HG02981 (cell line): Measurements from ENCODE around the gene HPCA.
"Not testable (repeated sequence)": the region's sequence is repeated elsewhere in the genome, so short reads cannot be mapped to it uniquely, and the experiment has no call there.

Source experiments
- ATAC-seq: cut with Tn5 transposase; IDR thresholded peaks from one replicate; pipeline ENCODE4 v1.9.1; 2021; ENCODE audit warnings: mild to moderate bottlenecking, moderate library complexity; ENCODE audit not compliant: unreplicated experiment

HPCA gene

DNA sequence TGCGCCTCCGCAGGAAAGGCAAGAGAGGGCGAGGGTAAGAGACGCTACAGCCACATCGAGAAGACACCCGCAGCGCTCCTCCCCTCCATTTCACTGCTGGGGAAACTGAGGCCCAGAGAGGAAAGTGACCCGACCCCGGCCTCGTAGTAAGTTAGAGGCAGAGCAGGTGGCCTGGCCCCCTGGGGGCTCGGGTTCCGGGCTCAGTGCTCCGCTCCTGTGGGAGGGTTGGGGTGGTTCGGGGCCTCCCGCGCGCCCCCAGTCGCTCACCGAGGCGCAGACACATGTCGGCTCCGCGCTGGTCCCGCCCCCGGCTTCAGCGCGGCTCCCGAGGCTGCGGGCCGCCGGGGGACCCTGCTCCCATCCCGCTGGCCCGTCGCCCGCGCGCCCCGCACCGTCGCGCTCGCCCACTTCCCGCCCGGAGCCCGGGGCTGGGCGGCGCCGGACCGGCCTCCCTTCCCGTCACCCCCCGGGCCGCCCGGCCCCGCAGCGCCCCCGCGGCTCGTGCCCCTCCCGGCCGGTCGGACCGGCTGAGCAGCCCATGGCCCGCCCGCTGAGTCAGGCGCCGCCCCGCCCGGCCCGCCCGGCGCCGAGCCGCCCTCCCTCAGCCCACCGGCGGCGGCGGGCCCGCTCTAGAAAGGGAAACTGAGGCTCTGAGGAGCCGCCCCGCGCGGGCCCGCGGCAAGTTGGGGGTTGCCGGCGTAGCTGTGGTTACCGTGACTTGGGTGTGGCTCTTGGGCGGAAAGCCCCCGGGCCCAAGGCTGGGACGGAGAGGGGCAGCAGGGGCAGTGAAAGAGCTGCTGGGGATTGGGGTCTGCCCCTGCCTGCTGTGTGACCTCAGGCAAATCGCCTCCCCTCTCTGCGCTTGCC, 14.9 kb downstream of the HPCA start, which contains the start of gene TMEM54:
Gene TMEM54 (minus strand): TSS at position 434 of the 867 bp plus-strand sequence. CDS start 151 bp downstream, at position 283.
- ATAC-seq = no peak

DNA sequence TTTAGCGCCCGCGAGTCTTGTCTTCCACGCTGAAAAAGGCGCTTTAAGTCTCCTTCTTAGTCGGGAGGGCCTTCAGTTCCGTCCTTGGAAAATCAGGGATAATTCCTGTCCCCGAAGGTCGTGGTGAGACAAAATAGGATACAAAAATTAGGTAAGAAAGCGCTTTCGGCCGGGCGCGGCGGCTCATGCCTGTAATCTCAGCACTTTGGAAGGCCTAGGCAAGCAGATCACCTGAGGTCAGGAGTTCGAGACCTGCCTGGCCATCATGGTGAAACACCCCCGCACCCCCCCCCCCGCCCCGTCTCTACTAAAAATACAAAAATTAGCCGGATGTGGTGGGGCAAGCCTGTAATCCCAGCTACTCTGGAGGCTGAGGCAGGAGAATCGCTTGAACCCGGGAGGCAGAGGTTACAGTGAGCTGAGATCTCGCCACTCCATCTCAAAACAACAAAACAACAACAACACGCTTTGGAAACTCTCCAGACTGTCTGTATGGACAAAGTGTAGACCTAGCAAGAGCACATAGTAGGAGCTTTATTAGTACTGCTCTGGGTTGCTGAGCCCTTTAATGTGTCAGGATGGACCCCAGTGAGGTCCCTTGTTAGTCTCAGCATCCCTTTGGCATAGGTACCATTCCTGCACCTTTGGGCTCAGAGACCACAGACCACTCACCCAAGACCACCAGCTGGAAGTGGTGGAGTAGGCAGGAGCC, 15.7 kb downstream of the HPCA start:
- ATAC-seq = no peak

DNA sequence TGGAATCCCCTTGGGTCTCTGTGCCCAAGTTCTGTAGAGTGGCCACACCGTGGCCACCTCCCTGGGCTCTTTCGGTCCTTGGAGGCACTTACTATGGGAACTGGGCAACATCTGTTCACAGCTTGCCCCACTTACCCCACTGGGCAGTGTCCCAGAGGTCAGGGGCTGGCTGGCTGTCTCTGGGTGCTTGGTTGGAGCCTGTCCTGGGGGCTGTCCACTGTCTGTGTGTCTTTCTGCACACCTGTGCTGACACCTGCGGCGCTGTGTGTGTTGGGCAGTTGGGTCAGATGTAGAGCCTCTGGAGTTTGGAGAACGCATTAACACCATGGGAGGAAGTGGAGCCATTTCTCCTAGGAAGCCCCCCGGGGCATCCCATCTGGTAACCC, 16.2 kb downstream of the HPCA start:
- no peak for ATAC-seq

GRCh38 chr1:32903991-32904785, 17.9 kb downstream of the HPCA start:
- ATAC-seq = no peak

- ATAC-seq = no peak
These were observed 18.5 kb downstream of the HPCA start for GRCh38 chr1:32904797-32905196.

DNA sequence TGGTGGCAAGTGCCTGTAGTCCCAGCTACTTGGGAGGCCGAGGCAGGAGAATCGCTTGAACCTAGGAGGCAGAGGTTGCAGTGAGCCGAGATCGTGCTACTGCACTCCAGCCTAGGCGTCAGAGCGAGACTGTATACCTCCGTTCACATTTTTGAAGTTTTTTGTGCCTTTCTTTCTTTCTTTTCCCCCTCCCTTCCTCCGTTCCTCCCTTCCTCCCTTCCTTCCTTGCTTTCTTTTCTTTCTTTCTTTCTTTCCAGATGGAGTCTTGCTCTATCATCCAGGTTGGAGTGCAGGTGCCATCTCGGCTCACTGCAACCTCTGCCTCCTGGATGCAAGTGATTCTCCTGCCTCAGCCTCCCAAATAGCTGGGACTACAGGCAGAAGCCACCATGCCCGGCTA, 19.3 kb downstream of the HPCA start:
- not testable (repeated sequence) for ATAC-seq

GRCh38 chr1:32906654-32907053, 20.4 kb downstream of the HPCA start:
- no peak for ATAC-seq

DNA sequence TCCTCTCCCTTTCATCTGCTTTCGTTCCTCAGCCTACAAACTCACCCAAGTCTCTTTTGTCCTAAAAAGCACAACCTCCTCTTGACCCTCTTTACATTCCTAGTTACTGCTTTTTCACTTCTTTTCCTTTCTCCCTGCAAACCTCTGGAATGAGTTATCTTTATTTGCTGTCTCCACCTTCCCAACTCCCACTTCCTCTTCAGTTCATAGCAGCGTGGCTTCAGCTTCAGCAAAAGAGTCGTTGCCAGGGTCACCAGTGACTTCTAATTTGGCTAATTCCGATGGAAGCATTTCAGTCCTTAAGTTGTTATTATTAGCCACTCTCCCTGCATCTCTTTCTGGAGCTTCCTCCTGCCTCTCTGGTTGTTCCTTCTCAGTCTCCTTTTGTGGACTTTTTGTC, 21.1 kb downstream of the HPCA start:
- ATAC-seq = no peak

GRCh38 chr1:32910319-32910718, 24.0 kb downstream of the HPCA start:
- no peak for ATAC-seq

GRCh38 chr1:32915766-32916706, 29.7 kb downstream of the HPCA start:
- ATAC-seq = no peak

DNA sequence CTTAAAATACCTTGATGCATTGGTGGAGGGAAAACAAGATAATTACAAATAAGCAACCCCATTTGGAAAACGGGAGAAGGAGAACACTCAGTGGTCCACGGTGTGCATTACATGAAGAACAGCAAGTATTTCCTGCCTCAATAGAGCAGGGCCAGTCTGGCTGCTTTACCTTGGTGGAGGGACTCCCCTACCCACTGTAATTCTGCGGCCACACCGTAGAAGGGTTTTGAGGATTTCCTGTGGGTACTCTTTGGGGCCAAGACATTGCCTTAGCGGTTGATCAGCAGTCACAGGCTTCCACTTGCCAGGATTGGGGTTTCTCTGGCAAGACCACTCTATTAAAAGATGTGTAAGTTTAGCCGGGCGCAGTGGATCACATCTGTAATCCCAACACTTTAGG, 31.2 kb downstream of the HPCA start:
- ATAC-seq = no peak

DNA sequence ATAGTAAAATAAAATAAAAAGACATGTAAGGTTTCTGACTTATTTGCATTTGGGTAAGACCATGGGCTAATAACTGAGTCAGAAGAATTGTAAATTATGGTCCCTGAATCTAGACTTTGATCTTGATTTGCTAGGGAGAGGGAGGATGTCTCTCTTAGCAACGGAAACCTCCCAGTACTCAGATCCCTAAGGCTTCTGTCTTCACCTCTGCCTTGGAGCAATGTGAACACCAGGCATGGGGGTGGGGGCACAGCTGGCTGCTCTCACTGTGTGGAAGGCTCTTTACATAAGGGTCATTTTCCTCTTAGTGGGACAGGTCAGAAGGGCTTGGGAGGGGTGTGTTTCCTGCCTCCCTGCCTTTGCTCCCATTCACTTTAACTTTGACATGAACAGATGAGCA, 31.9 kb downstream of the HPCA start:
- ATAC-seq = no peak

DNA sequence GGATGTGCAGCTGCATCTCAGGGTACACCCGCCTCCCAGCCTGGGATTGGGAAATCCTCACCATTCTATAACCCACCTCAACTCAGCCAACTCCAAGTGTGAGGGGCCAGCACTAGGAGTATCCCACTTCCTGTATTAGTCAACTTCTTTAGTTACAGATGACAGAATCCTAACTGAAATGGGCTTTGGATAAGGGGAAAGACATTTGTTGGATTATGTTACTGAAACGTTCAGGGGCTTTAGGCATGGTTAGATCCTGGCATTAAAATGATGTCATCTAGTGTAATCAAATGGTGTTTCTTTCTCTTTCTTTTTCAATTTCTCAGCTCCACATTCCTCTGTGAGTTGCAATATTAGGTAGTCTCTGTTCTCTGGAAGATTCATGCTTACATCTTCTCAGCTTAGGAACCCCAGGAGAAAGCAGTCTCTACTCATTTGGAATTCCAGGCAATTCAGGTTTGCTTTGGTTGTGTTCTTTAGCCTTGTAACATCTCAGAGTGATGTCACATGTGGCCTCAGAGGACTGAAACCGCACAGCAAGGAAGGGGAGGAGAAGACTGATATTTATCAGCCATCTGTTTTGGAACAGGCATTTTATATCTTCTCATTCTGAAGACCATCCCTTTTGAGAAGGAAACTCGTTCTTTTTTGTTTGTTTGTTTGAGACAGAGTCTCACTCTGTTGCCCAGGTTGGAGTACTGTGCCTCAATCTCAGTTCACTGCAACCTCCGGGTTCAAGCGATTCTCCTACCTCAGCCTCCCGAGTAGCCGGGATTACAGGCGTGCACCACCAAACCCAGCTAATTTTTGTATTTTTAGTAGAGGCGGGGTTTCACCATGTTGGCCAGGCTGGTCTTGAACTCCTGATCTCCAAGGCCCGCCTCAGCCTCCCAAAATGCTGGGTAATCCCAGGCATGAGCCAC, 33.8 kb downstream of the HPCA start:
- no peak for ATAC-seq

GRCh38 chr1:32920833-32921232, 34.5 kb downstream of the HPCA start:
- ATAC-seq = no peak

- no peak for ATAC-seq
These were observed 38.6 kb downstream of the HPCA start for GRCh38 chr1:32924881-32925344.

GRCh38 chr1:32925403-32926162, 39.3 kb downstream of the HPCA start:
- no peak for ATAC-seq

- no peak for ATAC-seq
These were observed 40.3 kb downstream of the HPCA start for GRCh38 chr1:32926562-32926961.

DNA sequence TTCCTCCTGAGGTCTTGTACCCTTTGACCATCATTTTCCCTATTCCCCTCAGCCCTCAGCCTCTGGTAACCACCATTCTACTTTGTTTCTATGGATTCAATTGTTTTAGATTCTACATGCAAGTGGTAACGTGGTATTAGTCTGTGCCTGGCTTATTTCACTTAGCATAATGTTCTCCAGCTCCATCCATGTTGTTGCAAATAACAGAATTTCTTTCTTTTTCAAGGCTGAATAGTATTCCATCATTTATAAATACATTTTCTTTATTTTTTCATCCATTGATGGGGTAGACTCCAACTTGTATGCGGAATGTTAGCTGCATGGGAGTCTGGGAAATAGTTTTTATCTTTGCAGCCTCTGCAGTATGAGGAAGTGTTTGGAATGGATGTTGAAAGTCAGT, 41.1 kb downstream of the HPCA start:
- no peak for ATAC-seq
